B cell (primary cell): ENCODE results near the gene RAB4A. TPM values are rescaled to one million over a fixed set of nuclear protein-coding genes. Genes with fewer than 3 reads are reported as not detected.

Experiments
- ATAC-seq: fragments of 200-7000 bp; cut with Tn5 transposase; one replicate; pipeline ENCODE4 v1.10.0; 2021; ENCODE audit warnings: low read depth, mild to moderate bottlenecking, moderate number of reproducible peaks, moderate library complexity
- CTCF ChIA-PET: fragments of 350-600 bp; sonication (Branson Sonifier 250); formaldehyde crosslinking; loops from one replicate; lab custom pipeline; 2021; ENCODE audit warnings: antibody characterized with exemption, inconsistent platforms; lab: Charles Lee
- POLR2A ChIA-PET: fragments of 350-600 bp; sonication (Branson Sonifier 250); formaldehyde crosslinking; loops from one replicate; lab custom pipeline; 2021; ENCODE audit warnings: antibody characterized with exemption; lab: Charles Lee
- DNase-seq: peaks from one replicate; pipeline ENCODE4 v3.0.0; 2013
- H2AFZ ChIP-seq: 2 replicates; pipeline ENCODE4 v1.6.1; 2012; ENCODE audit warnings: mild to moderate bottlenecking, low read depth, low read length; ENCODE audit not compliant: insufficient read depth, poor library complexity, severe bottlenecking
- H3K27ac ChIP-seq, 2 donors: 1 replicate in 1 of 2; 2 replicates in 1 of 2; pipeline ENCODE4 v1.5.1; 2012 to 2013; ENCODE audit warnings: low read length in 2 of 2, mild to moderate bottlenecking in 2 of 2, moderate library complexity in 1 of 2
- H3K27me3 ChIP-seq, 4 experiments: fragments of 200-600 bp in 1 of 4; sonication (generic) in 1 of 4; replicated peaks in 1 of 4; 1 replicate in 2 of 4; 2 replicates in 2 of 4; pipeline versions ENCODE4 v1.6.1 to v1.7.0; 2013 to 2016; ENCODE audit warnings: low read length in 3 of 4, mild to moderate bottlenecking in 2 of 4, mixed read lengths in 1 of 4, moderate library complexity in 1 of 4; ENCODE audit not compliant: insufficient read depth in 4 of 4, control insufficient read depth in 3 of 4; ENCODE audit errors: control extremely low read depth in 1 of 4
- H3K36me3 ChIP-seq, 2 experiments: replicated peaks in 1 of 2; 1 replicate in 1 of 2; 2 replicates in 1 of 2; pipeline versions ENCODE4 v1.6.1 to v1.7.1; 2013; ENCODE audit warnings: low read length in 1 of 2; ENCODE audit not compliant: insufficient read depth in 2 of 2, control insufficient read depth in 1 of 2; ENCODE audit errors: control extremely low read depth in 1 of 2, extremely low read depth in 1 of 2
- H3K4me1 ChIP-seq, 2 donors: fragments of 200-600 bp in 1 of 2; sonication (generic) in 1 of 2; 1 replicate in 1 of 2; 2 replicates in 1 of 2; pipeline versions ENCODE4 v1.5.1 to v1.6.1; 2013 to 2017; ENCODE audit warnings: low read length in 2 of 2; ENCODE audit not compliant: control insufficient read depth in 2 of 2, insufficient read depth in 2 of 2
- H3K4me2 ChIP-seq: replicated peaks from 2 replicates; pipeline ENCODE3; 2012; ENCODE audit warnings: mild to moderate bottlenecking, low read depth, low read length; ENCODE audit not compliant: poor library complexity, severe bottlenecking
- H3K4me3 ChIP-seq, 5 experiments: fragments of 200-600 bp in 1 of 5; sonication (generic) in 1 of 5; 1 replicate in 3 of 5; 2 replicates in 2 of 5; pipeline versions ENCODE4 v1.5.1 to v1.7.0; 2011 to 2016; ENCODE audit warnings: low read length in 4 of 5, mild to moderate bottlenecking in 4 of 5, low read depth in 2 of 5, control low read depth in 1 of 5, moderate library complexity in 1 of 5; ENCODE audit not compliant: insufficient read depth in 1 of 5; ENCODE audit errors: control extremely low read depth in 1 of 5, extremely low read depth in 1 of 5
- H3K79me2 ChIP-seq: fragments of 200-600 bp; sonication (generic); one replicate; pipeline ENCODE4 v1.6.0; 2016; ENCODE audit warnings: low read length; ENCODE audit not compliant: control insufficient read depth, insufficient read depth
- H3K9ac ChIP-seq: fragments of 200-600 bp; sonication (generic); 2 replicates; pipeline ENCODE4 v1.6.1; 2017; ENCODE audit warnings: mild to moderate bottlenecking, low read length, moderate library complexity
- H3K9me3 ChIP-seq, 3 donors: one replicate each; pipeline versions ENCODE4 v1.6.1 to v1.7.1; 2013; ENCODE audit warnings: low read length in 2 of 3; ENCODE audit not compliant: control insufficient read depth in 2 of 3, insufficient read depth in 1 of 3; ENCODE audit errors: control extremely low read depth in 1 of 3
- H4K20me1 ChIP-seq: 2 replicates; pipeline ENCODE4 v1.6.0; 2012; ENCODE audit warnings: mild to moderate bottlenecking, low read length; ENCODE audit not compliant: insufficient read depth, control insufficient read depth, poor library complexity, severe bottlenecking
- H3K27ac Mint-ChIP-seq: one replicate; pipeline ENCODE4 v1.8.0; 2021; ENCODE audit warnings: mixed read lengths
- H3K27me3 Mint-ChIP-seq: one replicate; pipeline ENCODE4 v1.8.0; 2021; ENCODE audit warnings: mixed read lengths
- H3K4me1 Mint-ChIP-seq: one replicate; pipeline ENCODE4 v1.8.0; 2021; ENCODE audit warnings: mixed read lengths
- H3K4me3 Mint-ChIP-seq: one replicate; pipeline ENCODE4 v1.8.0; 2021; ENCODE audit warnings: mixed read lengths
- H3K9me3 Mint-ChIP-seq: one replicate; pipeline ENCODE4 v1.8.0; 2022; ENCODE audit warnings: mixed read lengths; ENCODE audit not compliant: insufficient read depth
- CTCF ChIP-seq: fragments of 200-600 bp; IDR thresholded peaks from one replicate; pipeline ENCODE4 v1.8.0; 2022; ENCODE audit warnings: antibody characterized with exemption, mild to moderate bottlenecking
- EZH2 ChIP-seq: IDR thresholded peaks from 2 replicates; pipeline ENCODE4 v1.6.1; 2012; ENCODE audit warnings: borderline replicate concordance, low read depth, mild to moderate bottlenecking, moderate library complexity, low read length; ENCODE audit not compliant: insufficient read depth, poor library complexity, severe bottlenecking
- WGBS: methylation state at CpG from one replicate; pipeline ENCODE4 v1.1.5; 2013; ENCODE audit warnings: missing lambda C conversion rate; ENCODE audit not compliant: insufficient coverage; 5-methylcytosine and 5-hydroxymethylcytosine counted together
- intact Hi-C: fragments of 100-400 bp; cut with micrococcal nuclease; formaldehyde crosslinking; loops from one replicate; pipeline ENCODE4 v1.10.0; 2022
- polyA plus RNA-seq: library from polyadenylated mRNA; depleted of rRNA; stranded (reverse); fragments of >200 nt; gene quantifications from 2 replicates; pipeline ENCODE4 v1.2.3, GENCODE V29; 2012
- total RNA-seq, 2 donors: library from RNA; stranded (reverse); fragments of 120-200 nt in 1 of 2; gene quantifications; 1 replicate in 1 of 2; 2 replicates in 1 of 2; pipeline versions ENCODE4 v1.2.3 to v1.2.4, GENCODE V29; 2013 to 2022

The RAB4A gene
- total and polyA plus RNA-seq, 2 donors (not counting 1 experiment from before 2014, with no cell fraction given), result 14.7 to 49.7 TPM

GRCh38 chr1:229298420-229298819 is 27.5 kb downstream of the RAB4A start:
- Mint-ChIP-seq H3K4me3 (no peak overlapping the region), H3K27ac (no peak overlapping the region), H3K4me1 (peaks cover 6% of the 10 kb centered on the region), H3K9me3 (no peaks in the 10 kb centered on the region), H3K27me3 (no peaks in the 10 kb centered on the region)
- Histone ChIP-seq H3K4me2 (no peak overlapping the region), H3K36me3 (peaks cover 8 to 66% of the 10 kb centered on the region in 2 experiments), H3K79me2 (no peaks in the 10 kb centered on the region), H3K4me3 (no peak overlapping the region), H3K9ac (no peak overlapping the region), H4K20me1 (no peaks in the 10 kb centered on the region), H2AFZ (no peak overlapping the region), H3K27me3 (no peaks in the 10 kb centered on the region), H3K9me3 (peaks cover 0 to 7% (median 0%) of the 10 kb centered on the region in 3 donors), H3K27ac (no peak overlapping the region), H3K4me1 (no peaks in the 10 kb centered on the region)
- ChIA-PET CTCF (no interaction called here), POLR2A (no interaction called here)
- intact Hi-C loops, result no loop called here
- TF ChIP-seq CTCF, result no peak
- no peak for TF ChIP-seq EZH2
- DNase-seq, result no peak
- no peak for ATAC-seq

GRCh38 chr1:229298887-229299503 is 28.1 kb downstream of the RAB4A start:
- Histone ChIP-seq H3K27ac (no peak overlapping the region), H3K4me1 (no peaks in the 10 kb centered on the region), H3K9ac (no peak overlapping the region), H3K36me3 (peaks cover 8 to 70% of the 10 kb centered on the region in 2 experiments), H3K9me3 (peaks cover 0 to 2% (median 0%) of the 10 kb centered on the region in 3 donors), H3K4me3 (no peak overlapping the region), H3K27me3 (no peaks in the 10 kb centered on the region), H3K4me2 (no peak overlapping the region), H3K79me2 (no peaks in the 10 kb centered on the region), H4K20me1 (no peaks in the 10 kb centered on the region), H2AFZ (no peak overlapping the region)
- TF ChIP-seq CTCF (no peak), EZH2 (no peak)
- ChIA-PET CTCF (no interaction called here), POLR2A (no interaction called here)
- ATAC-seq (no peak), DNase-seq (no peak)
- Mint-ChIP-seq H3K9me3 (no peaks in the 10 kb centered on the region), H3K4me1 (peaks cover 3% of the 10 kb centered on the region), H3K27me3 (no peaks in the 10 kb centered on the region), H3K4me3 (no peak overlapping the region), H3K27ac (no peak overlapping the region)
- intact Hi-C loops, result no loop called here
- 92% methylated on average over 2 of the region's 5 CpGs for WGBS
